ENCODE measurements around the gene LRRC56.

The LRRC56 gene

GRCh38 chr11:544817-545166, 7.5 kb downstream of the LRRC56 start:
- DNase-seq = no peak

- no peak for DNase-seq
Observed at GRCh38 chr11:545171-545570, 7.8 kb downstream of the LRRC56 start.

- DNase-seq = no peak
Observed at GRCh38 chr11:548700-549603, 11.6 kb downstream of the LRRC56 start.

- DNase-seq = no peak
Observed at GRCh38 chr11:550021-550745, 12.9 kb downstream of the LRRC56 start.

GRCh38 chr11:550746-551085, 13.4 kb downstream of the LRRC56 start:
- DNase-seq = no peak

- no peak for DNase-seq
Observed at GRCh38 chr11:551131-551530, 13.8 kb downstream of the LRRC56 start.

GRCh38 chr11:551596-551995, 14.3 kb downstream of the LRRC56 start:
- no peak for DNase-seq

- no peak for DNase-seq
Observed at GRCh38 chr11:553083-553987, 16.0 kb downstream of the LRRC56 start.

- no peak for DNase-seq
Observed at GRCh38 chr11:553988-554340, 16.6 kb downstream of the LRRC56 start.

GRCh38 chr11:554428-555226, 17.3 kb downstream of the LRRC56 start:
- DNase-seq = peak; percentile 83

GRCh38 chr11:555227-555779, 18.0 kb downstream of the LRRC56 start:
- DNase-seq = no peak

GRCh38 chr11:555780-556661, 18.7 kb downstream of the LRRC56 start:
- DNase-seq = peak; percentile 59

GRCh38 chr11:556662-557256, 19.4 kb downstream of the LRRC56 start:
- no peak for DNase-seq

- no peak for DNase-seq
Observed at GRCh38 chr11:557328-558132, 20.2 kb downstream of the LRRC56 start.

GRCh38 chr11:558503-558902, 21.2 kb downstream of the LRRC56 start:
- DNase-seq = no peak

GRCh38 chr11:559020-559620, 21.8 kb downstream of the LRRC56 start:
- DNase-seq = no peak

- DNase-seq = no peak
Observed at GRCh38 chr11:559712-560304, 22.5 kb downstream of the LRRC56 start.

- DNase-seq = peak; percentile 95
Observed at GRCh38 chr11:560305-561147, 23.2 kb downstream of the LRRC56 start, which contains the start of the genes LMNTD2 and RASSF7. LMNTD2 (minus strand) TSS chr11:560738; CDS start chr11:560716, 22 bp downstream. RASSF7 (plus strand) TSS chr11:560970; CDS start chr11:561769, 799 bp downstream.
